GM19240 (cell line): ENCODE results near the gene STMP1.
"Not testable (repeated sequence)": the region's sequence is repeated elsewhere in the genome, so short reads cannot be mapped to it uniquely, and the experiment has no call there.

ENCODE experiments used
- DNase-seq: peaks from one replicate; pipeline ENCODE4 v3.0.0; 2011; ENCODE audit warnings: low spot score; ENCODE audit not compliant: insufficient read length

STMP1 gene

DNA sequence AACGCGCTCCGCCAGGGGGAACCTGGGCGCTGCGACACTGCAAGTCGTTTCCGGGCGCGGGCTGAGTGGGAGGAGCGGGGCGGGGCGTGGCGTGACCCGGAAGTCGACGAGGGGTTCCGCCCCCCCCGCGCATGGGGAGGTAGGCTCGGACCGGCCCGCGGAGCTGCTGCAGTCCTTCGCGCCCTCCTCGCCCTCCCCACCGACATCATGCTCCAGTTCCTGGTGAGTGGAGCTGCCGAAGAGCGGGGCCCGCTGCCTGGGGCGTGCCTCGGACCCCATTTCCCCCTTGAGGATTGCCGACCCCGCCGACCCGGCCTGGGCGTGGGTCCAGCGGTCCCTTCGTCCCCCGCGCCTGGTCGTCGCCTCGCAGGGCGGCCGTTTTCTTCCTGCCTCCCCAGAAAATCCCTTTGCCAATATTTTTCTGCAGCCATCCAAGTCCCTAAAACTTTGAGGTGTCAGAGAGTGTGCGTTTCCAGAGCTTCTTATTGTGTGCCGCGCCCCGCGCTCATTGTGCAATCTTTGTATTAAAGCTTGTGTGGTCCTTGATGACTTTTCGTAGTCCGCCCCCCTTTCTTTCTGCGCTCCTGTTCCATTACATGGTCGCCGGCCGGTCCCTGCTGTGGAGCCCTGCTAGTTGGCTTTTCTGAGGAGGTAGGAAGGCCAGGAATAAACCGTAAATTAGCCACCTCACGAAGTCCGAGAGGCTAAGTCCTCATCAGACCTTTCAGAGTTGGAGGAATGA is at the start of gene STMP1:
Gene STMP1, plus strand, starts transcription at position 142 of the 742 bp plus-strand sequence.
- peak; percentile 76 for DNase-seq

DNA sequence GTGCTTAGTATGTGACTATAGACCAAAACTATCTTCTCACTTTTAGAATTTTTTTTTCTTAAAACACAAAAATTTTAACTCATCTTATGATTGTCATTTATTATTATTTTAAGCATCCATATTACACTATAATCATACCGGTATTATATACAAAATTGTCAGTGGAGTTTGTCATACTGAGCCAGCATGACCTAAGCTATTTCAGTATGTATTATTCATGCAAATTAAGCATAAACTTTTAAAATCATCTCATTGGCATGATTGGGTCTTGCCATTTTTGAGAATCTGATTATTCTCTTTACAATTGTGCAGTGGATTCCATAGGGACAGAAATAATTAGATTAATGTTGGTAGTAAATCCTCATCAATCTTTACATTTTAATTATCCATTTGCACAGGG is 46.2 kb upstream of the STMP1 start:
- DNase-seq, result no peak

DNA sequence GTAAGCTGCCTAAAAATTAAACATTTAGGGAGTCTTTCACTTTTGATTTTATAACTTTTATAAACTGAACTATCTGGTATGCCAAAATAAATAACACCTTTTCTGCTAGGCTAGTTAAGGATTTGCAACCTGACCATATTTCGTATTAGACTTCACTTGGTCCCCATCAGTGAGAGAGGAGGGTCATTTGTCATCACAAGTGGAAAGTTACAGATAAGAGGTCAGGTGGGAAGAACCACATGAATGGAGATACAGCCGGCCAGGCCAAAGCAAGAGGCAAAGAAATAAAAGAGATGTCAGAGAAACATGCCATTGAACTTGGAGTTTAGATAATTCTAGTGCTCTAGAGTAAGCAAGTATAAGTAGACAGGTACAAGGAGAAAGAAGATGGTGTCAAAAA is 44.5 kb upstream of the STMP1 start:
- DNase-seq, result no peak

DNA sequence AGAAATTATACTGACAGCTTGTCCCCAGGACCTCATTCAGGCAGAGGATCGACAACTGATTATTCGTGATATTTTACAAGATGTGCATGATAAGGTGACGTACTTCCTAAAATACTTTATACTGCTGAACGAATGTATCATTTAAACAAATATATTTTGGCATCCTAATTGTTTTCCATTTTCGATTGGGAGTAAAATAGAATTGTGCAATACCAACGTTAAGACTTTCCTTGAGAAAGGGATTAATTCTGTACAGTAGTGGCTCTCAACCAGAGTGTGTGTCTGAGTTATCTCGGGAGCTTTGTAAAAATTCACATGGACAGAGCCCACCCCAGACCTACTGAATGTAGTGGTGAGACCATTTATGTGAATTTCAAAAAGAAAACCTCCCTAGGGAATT is 43.8 kb upstream of the STMP1 start:
- no peak for DNase-seq

DNA sequence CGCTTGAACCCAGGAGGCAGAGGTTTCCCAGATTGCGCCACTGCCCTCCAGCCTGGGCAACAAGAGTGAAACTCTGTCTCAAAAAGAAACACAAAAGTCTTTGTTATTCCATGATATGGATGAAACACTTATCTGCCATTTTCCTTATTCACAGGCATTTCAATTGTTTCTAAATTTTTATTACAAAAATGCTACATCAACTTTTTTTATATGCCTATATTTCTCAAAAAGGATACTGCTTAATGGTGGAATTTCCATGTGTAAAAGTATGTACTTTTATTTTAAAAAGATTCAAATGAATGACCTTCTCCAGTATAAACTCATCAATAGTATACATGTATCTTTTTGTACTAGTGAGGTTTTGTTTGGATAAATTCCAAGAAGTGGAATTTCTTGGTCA is 41.9 kb upstream of the STMP1 start:
- DNase-seq, result no peak

DNA sequence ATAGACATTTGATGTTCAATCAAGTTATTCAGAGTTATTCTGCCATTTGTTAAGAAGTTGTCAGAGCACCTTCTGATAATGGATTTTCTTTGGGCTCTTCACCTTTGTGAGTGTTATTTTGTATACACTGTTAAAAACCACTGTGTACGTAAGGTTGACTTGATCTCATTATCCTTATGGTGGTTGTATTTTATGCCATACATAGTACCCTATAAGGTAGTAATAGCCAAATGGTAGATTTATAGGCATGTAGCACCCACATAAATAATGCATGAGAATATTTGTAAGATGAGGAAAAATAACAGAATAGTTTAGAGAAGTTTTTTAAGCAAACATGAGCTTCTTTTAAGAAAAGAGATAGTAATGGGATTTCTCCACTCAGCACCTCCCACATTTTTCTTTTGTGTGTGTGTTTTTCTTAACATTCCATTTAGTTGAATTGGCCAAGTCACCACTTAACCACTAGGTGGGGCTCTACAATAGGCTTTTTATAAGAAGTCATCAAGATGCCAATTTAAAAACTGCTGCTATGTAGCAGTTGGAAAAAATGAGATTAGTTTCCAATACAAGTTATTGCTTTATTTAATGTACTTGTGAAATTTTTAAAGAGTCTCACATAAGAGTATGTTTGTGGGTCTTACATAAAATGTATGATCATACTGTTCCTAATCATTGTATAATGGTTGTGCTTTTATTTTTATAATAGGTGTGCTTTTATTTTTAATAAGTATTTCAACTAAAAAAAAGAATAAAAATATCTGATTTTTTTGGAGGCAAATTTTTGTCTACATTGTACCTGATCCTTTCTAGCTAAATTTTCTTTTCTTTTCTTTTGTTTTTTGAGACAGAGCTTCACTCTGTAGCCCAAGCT is 41.1 kb upstream of the STMP1 start:
- no peak for DNase-seq

DNA sequence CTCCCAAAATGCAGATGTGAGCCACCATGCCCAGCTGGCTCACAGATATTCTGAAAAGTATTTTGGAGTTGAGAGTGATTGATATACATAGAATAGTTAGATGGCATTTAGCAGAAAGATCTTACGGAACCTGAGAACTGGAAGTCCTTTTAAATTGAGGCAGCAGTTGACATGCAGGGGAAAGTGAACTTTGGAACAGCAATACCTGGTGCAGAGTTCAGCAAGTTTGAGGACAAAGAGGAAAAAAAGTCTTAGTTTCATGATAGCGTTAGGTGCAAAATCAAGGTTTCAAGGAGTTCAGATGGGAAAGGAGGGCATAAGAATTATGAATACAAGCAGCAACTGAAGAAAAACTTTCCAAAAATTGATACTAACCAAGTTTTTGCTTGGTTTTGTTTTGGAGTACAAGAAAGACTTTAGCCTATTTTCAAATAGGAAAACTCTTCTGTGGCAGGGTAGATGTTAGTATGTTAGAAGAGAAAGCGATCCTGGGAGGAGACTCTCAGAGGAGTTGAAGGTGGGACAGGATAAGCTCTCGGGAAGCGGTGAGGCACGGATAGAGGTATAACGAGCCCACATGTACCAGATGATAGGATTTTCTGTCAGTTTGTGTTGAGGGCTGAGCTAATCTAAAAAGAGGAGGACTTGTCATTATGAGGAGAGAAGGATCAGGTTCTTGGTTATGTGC is 28.0 kb upstream of the STMP1 start:
- no peak for DNase-seq

DNA sequence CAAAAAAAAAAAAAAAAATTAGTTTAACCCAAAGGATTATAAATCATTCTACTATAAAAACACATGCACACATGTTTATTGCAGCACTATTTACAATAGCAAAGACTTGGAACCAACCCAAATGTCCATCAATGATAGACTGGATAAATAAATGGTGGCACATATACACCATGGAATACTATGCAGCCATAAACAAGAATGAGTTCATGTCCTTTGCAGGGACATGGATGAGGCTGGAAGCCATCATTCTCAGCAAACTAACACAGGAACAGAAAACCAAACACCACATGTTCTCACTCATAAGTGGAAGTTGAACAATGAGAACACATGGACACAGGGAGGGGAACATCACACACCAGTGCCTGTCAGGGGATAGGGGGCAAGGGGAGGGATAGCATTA is 22.6 kb upstream of the STMP1 start:
- DNase-seq, result not testable (repeated sequence)

DNA sequence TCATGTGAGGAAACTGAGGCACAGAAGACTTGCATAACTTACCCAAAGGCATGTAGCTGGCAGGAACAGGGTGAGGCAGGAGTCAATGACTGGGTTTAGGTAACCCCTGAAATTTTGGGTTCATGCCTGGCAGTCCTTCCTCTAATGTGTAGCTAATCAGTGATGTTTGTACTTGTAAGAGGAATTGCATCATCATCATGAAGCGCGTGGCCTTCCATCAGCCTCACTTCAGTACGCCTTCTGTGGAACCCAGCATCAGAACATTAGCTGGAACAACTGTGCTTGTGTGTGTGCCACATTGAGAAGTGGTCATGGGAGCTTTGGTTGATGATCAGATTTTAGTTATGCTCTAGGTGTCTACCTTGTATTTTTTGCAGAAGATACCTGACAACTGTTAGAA is 18.2 kb upstream of the STMP1 start:
- DNase-seq, result no peak

DNA sequence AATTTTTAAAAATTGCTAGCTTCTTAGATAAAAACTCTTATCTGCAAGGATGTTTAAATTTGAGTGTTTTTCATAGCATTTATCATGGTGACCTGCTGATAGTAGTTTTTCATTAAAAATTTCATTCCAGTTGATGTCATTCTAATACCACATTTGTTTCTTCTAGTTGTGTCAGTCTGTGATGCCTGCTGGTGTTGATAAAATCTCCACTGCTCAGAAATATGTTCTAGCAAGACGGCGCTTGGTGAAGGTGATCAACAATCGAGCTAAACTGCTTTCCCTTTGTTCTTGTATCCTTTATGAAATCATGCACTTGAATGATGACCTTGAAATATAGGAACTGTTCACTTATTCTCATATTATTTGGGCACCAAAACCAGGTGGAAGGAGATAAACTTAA is 17.6 kb upstream of the STMP1 start:
- DNase-seq, result no peak

DNA sequence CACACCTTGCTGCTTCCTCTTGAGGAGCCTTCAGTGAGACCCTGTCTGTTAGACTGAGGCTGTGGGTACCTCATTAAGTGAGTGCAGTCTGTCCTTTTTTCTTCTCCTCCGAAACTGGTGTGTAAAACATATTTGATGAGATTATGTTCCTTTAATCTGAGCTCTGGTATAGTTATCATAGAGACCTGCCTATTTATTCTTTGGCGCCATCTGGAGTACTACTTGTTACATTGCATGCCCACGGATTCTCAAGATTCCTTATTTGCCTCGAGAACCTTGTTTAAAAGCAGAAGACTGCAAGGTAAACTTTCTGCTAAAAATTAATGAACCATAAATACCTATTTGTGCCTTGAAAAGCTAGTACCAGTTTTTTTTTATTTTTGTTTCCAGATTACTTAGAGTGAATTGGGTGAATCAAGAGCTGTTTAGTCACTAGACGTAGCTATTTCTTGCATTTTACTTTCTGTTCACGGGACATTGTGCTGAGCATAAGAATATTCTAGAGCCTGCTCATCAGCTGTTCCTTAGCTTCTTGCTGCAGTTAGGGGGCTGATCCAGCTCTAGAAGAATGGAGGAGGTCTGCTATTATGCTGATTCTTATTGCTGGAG is 16.9 kb upstream of the STMP1 start:
- no peak for DNase-seq

DNA sequence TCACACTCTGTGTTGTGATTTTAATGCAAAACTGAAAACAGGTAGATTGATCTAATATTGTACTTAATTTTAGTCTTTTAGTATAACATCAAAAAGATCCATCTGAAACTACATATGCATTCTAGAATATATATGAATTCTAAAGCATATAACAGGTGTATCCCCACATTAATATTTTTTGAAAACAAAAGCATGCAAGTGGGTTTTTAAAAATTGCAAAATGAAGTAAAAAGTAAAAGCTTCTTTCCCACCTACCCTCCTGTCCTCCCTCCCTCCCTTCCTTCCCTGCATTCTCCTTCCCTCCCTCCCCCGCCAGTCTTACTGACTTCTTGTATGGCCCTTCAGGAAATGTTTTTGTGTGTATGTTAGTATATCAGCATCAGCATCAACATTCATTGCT is 14.6 kb upstream of the STMP1 start:
- DNase-seq, result no peak

DNA sequence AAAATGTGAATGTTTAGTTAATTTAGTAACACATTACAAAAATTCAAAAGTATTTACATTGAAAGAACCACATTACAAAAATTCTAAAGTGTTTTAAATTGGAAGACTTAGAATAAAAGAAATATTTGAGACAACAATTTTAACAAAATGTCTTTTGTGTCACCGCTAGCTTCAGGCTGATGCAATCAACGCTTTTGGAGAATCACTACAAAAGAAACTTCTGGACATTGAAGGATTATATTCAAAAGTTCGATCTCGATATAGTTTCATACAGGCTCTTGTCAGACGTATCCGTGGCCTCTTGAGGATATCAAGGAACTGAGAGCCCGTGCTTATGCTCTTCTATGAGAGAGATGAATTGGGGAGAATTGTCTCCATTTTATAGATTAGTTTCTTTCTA is 14.1 kb upstream of the STMP1 start:
- no peak for DNase-seq

DNA sequence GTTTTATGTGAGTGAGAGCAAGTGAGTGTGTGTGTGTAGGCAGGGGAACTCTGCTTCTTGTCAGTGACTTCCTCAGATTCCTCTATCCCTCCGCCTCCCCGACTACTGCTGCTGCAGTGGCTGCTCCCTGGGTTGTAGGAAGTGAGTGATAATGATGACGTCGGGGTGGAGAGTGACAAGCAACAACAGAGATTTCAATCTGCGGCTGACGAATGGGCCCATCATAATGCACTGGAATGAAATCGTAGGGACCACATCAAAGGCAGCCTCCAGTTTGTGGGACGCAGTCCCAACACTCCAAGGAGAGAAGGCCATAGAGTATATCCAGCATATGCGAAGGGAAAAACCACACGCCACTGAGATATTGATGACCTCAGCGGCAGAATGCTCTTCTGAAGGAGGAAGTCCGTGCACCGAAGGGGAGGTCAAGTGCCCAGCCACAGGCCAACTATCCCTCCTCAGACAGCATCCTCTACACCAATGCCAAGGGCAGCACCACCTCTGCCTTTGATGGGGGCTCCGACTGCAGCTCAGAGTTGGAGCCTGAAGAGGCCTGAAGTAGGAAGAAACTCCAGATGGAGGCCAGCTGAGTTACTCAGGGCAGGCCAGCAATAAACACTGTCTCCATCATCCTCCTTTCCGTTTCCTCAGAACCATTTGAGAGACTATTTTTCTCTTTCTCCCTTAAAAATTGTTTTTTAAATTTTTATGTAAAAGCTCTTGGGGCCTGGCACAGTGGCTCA is 11.3 kb upstream of the STMP1 start:
- no peak for DNase-seq

DNA sequence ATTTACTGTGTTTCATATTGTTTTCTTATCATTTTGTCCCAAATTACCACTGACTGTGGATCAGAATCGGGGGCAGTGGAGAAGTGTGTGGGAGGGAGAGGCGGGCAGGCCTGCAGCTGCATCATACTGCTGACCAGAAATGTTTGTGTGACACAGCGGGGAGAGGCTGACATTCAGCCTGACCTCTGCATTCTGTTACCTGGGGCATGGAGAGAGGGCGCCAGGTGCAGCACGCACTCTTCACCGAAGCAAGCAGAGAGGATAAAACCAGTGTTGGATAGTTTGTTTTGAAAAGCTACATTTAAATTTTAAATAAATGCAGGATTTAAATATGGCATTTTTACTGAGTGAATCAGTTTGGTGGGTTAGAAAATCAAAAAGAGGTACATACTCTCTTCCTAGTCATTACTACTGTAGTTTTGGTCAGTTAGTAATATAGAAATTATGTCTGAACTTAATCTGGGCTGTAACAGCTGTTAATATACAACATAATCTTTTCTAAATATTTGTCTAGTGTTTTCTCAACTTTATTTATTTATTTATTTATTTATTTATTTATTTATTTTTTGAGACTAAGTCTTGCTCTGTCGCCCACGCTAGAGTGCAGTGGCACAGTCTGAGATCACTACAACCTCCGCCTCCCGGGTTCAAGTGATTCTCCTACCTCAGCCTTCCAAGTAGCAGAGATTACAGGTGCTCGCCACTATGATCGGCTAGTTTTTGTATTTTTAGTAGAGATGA is 8.8 kb upstream of the STMP1 start:
- DNase-seq, result no peak

DNA sequence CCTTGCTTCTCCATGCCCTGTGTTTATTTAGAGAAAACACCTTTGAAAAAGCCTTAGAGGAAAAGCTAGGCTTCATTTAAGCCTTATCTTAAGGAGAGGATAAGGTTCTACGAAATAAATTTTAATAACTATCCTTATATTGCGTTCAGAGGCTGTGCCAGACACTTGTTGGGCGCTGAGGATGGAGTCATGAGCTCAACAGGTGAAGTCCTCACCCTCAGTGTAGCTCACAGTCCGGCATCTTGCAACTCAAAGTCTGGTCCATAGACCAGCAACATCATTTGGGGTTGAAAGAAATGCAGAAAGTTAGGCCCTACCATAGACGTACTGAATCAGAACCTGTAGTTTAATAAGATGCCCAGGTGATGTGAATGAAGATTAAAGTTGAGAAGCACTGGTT is 3.8 kb upstream of the STMP1 start:
- DNase-seq, result no peak

DNA sequence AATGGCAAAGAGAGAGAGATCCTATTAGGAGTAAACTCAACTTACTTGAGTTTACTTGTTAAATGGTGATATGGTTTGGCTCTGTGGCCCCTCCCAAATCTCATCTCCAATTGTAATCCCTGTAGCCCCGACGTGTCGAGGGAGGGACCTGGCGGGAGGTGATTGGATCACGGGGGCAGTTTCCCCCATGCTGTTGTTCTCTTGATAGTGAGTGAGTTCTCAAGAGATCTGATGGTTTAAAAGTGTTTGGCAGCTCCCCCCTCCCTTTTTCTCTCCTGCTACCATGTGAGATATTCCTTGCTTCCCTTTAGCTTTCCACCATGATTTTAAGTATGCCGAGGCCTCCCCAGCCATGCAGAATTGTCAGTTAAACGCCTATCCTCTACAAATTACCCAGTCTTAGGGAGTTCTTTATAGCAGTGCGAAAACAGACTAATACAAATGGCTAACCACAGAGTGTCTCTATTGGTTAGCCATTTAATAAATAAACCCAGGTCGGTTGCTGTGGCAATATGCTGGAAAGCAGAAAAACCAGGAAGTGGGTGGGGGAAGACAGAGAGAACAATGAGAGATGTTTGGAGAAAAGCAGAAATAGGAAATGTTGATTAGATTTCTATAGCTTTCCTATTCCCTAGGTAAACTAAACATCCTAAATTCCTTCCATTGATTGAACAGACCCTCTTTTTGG is 3.0 kb upstream of the STMP1 start:
- DNase-seq, result no peak

DNA sequence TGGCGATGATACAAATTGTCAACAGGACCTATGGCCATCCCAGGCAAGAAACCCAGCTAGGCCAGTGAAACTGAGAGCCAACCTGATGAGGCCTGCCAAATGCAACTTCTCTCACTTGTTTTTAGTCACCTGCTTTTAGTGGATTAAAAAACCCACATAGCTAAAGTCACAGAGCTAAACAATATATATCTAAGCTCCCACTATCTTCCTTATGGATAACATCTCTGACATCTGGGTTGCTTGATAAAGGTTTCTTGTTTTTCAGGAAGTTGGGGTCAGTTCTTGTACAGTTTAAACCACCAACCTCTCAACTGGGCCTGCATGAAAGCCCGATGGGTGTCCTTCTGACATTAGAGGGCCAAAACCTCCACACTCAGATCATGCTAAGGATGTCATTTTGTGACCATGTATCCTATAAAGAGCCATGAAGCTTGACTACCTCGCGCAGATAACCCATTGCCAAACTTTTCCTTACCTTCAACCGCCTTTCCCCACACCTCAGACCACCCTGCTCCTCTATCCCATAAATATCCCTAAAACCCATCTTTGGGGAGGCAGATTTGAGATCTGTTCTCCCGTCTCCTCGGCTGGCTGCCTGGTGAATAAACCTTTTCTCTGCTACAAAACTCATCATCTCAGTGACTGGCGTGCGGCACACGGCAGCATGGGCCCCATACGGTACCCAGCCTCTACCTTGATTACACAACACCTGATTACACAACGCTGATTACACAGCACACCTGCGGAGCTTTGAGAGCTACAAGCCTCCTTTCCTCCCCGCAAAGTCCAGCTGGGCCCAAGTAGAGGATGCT is 797 bp upstream of the STMP1 start:
- DNase-seq, result no peak

DNA sequence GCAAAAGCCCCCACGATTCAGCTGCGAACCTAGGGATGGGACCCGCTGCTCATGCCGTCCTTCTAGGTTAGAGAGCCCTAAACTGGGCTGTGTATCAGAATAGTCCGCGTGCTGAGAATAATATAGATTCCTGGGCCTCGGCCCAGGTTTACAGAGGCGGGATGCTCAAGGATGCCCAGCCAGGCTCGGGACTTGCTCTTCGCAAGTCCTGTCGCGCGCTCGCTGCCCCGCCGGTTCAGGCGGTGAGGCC is 266 bp upstream of the STMP1 start:
- no peak for DNase-seq
